Raji (cell line): Measurements from ENCODE around the gene C1orf141.

Experiments used
- POLR2A ChIP-seq: IDR thresholded peaks from 2 replicates; pipeline ENCODE4 v1.6.1; 2011; ENCODE audit warnings: low read depth, low read length, control low read depth; ENCODE audit not compliant: insufficient read depth

C1orf141 gene

GRCh38 chr1:67134695-67135094 lies at the start of gene C1orf141:
Gene C1orf141, minus strand, starts transcription at chr1:67134970. Its CDS starts 7,730 bp downstream, at chr1:67127240.
- TF ChIP-seq POLR2A, result no peak

- TF ChIP-seq POLR2A, result no peak
Measured at GRCh38 chr1:67175530-67176087, 40.8 kb upstream of the C1orf141 start.

GRCh38 chr1:67174716-67175284 lies 40.0 kb upstream of the C1orf141 start:
- TF ChIP-seq POLR2A, result no peak

GRCh38 chr1:67173988-67174387 lies 39.2 kb upstream of the C1orf141 start:
- TF ChIP-seq POLR2A, result no peak

GRCh38 chr1:67171978-67172377 lies 37.2 kb upstream of the C1orf141 start:
- no peak for TF ChIP-seq POLR2A

GRCh38 chr1:67171574-67171955 lies 36.8 kb upstream of the C1orf141 start:
- TF ChIP-seq POLR2A, result no peak

- TF ChIP-seq POLR2A, result no peak
Measured at GRCh38 chr1:67170751-67171573, 36.2 kb upstream of the C1orf141 start.

GRCh38 chr1:67169932-67170331 lies 35.2 kb upstream of the C1orf141 start:
- no peak for TF ChIP-seq POLR2A

GRCh38 chr1:67169496-67169895 lies 34.7 kb upstream of the C1orf141 start:
- TF ChIP-seq POLR2A, result no peak

- no peak for TF ChIP-seq POLR2A
Measured at GRCh38 chr1:67166196-67166595, 31.4 kb upstream of the C1orf141 start, which contains the start of gene IL23R. Gene IL23R, plus strand, starts transcription at chr1:67166454. Its CDS starts 1,667 bp downstream, at chr1:67168121.

- no peak for TF ChIP-seq POLR2A
Measured at GRCh38 chr1:67165468-67166041, 30.8 kb upstream of the C1orf141 start.

- TF ChIP-seq POLR2A, result no peak
Measured at GRCh38 chr1:67162954-67163353, 28.2 kb upstream of the C1orf141 start.

- TF ChIP-seq POLR2A, result no peak
Measured at GRCh38 chr1:67159233-67159632, 24.5 kb upstream of the C1orf141 start.

GRCh38 chr1:67158401-67158800 lies 23.6 kb upstream of the C1orf141 start:
- TF ChIP-seq POLR2A, result no peak

- TF ChIP-seq POLR2A, result no peak
Measured at GRCh38 chr1:67150931-67151330, 16.2 kb upstream of the C1orf141 start.

GRCh38 chr1:67149179-67149770 lies 14.5 kb upstream of the C1orf141 start:
- no peak for TF ChIP-seq POLR2A

- TF ChIP-seq POLR2A, result no peak
Measured at GRCh38 chr1:67148516-67149178, 13.9 kb upstream of the C1orf141 start.
